PC-3 (cell line): ENCODE results near the gene LDLRAP1.

ENCODE experiments used
- EZH2phosphoT487 ChIP-seq: fragments of 300-600 bp; sonication (generic); IDR thresholded peaks from 2 replicates; pipeline ENCODE4 v1.6.1; 2018; ENCODE audit warnings: mild to moderate bottlenecking, antibody characterized with exemption, low read length, borderline replicate concordance
- TF ChIP-seq, protein P1 (sequence below): fragments of 300-600 bp; sonication (generic); conservative IDR thresholded peaks from 2 replicates; pipeline ENCODE4 v1.5.1; 2017; ENCODE audit warnings: antibody characterized with exemption, low read depth, mild to moderate bottlenecking, low read length

DNA sequence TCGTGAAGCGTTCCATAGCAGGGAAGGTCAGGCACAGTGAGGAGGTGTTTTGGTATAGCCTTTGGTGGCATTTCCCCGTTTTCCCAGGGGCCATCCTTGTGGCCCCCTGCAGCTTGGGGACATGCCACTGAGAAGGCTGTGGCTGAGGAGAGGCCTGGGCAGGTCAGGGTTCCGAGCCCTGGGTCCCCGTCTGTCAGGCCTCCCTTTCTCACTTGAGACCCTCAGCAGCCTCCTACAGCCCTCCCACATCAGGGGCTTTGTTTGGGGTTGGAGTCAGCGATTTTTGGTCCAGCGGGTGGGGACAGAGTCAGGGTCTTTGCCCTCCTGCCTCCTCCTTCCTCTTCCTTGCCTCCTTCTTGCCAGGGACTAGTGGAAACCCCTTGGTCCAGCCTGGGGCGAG lies 22.2 kb downstream of the LDLRAP1 start:
- TF ChIP-seq, protein P1, sequence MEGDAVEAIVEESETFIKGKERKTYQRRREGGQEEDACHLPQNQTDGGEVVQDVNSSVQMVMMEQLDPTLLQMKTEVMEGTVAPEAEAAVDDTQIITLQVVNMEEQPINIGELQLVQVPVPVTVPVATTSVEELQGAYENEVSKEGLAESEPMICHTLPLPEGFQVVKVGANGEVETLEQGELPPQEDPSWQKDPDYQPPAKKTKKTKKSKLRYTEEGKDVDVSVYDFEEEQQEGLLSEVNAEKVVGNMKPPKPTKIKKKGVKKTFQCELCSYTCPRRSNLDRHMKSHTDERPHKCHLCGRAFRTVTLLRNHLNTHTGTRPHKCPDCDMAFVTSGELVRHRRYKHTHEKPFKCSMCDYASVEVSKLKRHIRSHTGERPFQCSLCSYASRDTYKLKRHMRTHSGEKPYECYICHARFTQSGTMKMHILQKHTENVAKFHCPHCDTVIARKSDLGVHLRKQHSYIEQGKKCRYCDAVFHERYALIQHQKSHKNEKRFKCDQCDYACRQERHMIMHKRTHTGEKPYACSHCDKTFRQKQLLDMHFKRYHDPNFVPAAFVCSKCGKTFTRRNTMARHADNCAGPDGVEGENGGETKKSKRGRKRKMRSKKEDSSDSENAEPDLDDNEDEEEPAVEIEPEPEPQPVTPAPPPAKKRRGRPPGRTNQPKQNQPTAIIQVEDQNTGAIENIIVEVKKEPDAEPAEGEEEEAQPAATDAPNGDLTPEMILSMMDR = no peak
- TF ChIP-seq EZH2phosphoT487 = no peak
